ENCODE measurements around the gene ANKRD44. TPM values are rescaled to one million over a fixed set of nuclear protein-coding genes. Genes with fewer than 3 reads are reported as not detected.

ANKRD44 gene
- total RNA-seq, 1 donor from 2014 or later: 11.2 TPM

DNA sequence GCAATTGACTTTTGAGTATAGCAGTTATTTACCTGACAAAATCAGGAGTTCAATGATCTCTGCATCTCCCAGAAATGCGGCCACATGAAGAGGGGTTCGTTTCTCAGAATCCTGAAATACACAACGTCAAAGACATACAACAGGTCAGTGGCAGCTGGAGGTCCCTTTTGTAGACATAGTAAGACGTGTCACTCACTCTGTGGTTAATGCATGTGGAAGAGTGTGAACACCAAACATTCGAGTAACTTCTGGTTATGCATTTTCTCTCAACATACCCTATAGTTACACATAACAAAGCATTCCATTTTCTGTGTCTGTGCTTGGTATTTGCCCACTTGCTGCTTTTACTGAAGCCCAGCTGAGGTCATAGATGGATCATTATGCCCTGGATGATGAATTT lies 163.6 kb downstream of the ANKRD44 start:
- H3K27ac Mint-ChIP-seq (ENCODE audit: unreplicated experiment): no peak overlapping the region
- TF ChIP-seq, protein P1, sequence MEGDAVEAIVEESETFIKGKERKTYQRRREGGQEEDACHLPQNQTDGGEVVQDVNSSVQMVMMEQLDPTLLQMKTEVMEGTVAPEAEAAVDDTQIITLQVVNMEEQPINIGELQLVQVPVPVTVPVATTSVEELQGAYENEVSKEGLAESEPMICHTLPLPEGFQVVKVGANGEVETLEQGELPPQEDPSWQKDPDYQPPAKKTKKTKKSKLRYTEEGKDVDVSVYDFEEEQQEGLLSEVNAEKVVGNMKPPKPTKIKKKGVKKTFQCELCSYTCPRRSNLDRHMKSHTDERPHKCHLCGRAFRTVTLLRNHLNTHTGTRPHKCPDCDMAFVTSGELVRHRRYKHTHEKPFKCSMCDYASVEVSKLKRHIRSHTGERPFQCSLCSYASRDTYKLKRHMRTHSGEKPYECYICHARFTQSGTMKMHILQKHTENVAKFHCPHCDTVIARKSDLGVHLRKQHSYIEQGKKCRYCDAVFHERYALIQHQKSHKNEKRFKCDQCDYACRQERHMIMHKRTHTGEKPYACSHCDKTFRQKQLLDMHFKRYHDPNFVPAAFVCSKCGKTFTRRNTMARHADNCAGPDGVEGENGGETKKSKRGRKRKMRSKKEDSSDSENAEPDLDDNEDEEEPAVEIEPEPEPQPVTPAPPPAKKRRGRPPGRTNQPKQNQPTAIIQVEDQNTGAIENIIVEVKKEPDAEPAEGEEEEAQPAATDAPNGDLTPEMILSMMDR (conservative IDR thresholded peaks at IDR 0.05): no peak
- DNase-seq (ENCODE audit: low read depth, low spot score): no peak
- H3K4me1 Mint-ChIP-seq: peaks cover 21% of the 10 kb centered on the region
- no peak overlapping the region for H3K4me3 Mint-ChIP-seq
- H3K36me3 Mint-ChIP-seq (ENCODE audit: low read depth): no peaks in the 10 kb centered on the region
- H3K27me3 Mint-ChIP-seq (ENCODE audit: low read depth): no peaks in the 10 kb centered on the region
- H3K9me3 Mint-ChIP-seq: peaks cover 7% of the 10 kb centered on the region

DNA sequence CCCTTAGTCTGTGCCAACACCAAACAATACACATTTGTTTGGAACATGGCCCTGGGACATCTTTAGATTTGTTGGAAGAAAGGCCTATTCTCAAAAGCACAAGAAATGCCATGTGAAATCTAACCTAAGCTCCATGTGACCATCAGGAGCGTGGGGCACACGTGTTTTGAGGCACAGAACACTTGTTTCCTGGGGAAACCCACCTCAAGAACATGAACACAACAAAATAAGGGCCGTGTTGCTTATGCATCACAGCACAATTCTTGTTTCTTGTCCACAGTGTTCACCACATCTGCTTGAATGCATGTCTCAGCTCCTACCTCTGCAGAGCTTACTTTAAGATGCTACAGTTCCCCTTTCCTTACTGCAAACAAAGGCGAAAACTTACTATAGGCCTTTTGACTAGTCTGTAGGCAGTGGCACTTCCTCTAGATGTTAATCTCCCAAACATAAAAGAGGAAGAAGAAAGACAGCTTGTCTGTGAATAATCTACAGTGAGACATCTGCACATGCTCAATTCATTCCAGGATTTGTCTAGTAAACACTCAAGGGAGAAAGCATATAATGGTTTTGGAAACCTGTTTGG lies 165.0 kb downstream of the ANKRD44 start:
- peaks cover 27% of the 10 kb centered on the region for H3K4me1 Mint-ChIP-seq
- TF ChIP-seq, protein P1 (conservative IDR thresholded peaks at IDR 0.05): no peak
- no peaks in the 10 kb centered on the region for H3K27me3 Mint-ChIP-seq (ENCODE audit: low read depth)
- peaks cover 7% of the 10 kb centered on the region for H3K9me3 Mint-ChIP-seq
- no peak overlapping the region for H3K4me3 Mint-ChIP-seq
- H3K36me3 Mint-ChIP-seq (ENCODE audit: low read depth): no peaks in the 10 kb centered on the region
- peak overlapping the region; percentile 44 for H3K27ac Mint-ChIP-seq (ENCODE audit: unreplicated experiment)
- DNase-seq (ENCODE audit: low read depth, low spot score): no peak

DNA sequence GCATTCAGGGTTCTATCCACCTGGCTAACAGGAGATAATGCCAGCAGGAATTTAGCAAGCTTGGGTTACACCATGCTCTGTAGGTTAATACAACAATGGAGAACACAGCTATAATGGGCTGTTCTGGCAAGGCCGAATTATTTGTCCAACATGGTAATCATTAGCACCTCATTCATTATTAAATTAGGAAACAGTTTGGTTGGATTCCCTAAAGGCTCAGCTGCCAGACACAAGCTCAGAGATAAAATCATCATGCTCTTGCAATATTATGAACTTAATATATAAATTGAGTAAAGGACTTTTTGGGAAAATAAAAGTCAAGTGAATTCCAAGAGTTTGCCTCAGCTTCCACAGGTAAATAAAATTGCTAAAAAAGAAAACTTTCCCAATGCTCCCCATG lies 166.4 kb downstream of the ANKRD44 start:
- no peak overlapping the region for H3K4me3 Mint-ChIP-seq
- TF ChIP-seq, protein P1 (conservative IDR thresholded peaks at IDR 0.05): no peak
- H3K4me1 Mint-ChIP-seq: peaks cover 27% of the 10 kb centered on the region
- no peaks in the 10 kb centered on the region for H3K27me3 Mint-ChIP-seq (ENCODE audit: low read depth)
- H3K9me3 Mint-ChIP-seq: peaks cover 7% of the 10 kb centered on the region
- H3K27ac Mint-ChIP-seq (ENCODE audit: unreplicated experiment): no peak overlapping the region
- H3K36me3 Mint-ChIP-seq (ENCODE audit: low read depth): no peaks in the 10 kb centered on the region
- no peak for DNase-seq (ENCODE audit: low read depth, low spot score)

DNA sequence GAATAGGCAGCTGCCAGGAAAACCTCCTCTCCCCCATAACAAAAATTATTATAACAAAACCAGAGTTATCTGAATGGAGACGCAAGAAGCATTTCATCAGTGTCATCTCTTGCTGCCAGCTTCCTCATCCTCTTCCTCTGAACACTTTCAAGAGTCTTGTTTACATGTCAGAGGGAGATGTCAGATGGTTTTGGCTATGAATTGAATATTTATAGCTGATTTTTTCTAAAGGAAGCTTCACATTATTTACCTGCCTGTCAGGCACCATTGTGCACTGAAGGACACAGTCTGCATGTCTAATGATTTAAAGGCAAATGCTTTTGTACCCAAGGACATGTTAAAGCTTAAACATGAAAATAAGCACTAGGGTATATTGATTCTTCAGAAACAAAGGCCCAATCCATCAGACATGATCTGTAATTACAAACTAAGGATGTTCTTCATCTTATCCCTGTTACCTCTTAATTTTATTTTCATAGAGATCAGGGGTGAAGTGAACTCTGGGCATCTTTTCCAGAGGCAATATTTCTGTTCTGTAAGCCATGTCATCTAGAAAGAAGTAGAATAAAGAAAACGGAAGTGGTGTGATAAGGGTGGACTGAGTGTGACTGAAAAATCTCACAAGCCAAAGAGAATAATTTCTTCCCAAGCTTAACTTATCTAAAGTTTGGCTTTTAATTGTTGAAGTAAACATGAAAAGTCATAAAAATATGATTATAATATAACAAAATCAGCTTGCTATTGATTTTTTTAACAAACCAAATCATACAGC lies 168.7 kb downstream of the ANKRD44 start:
- H3K4me3 Mint-ChIP-seq: no peak overlapping the region
- peaks cover 27% of the 10 kb centered on the region for H3K4me1 Mint-ChIP-seq
- H3K27me3 Mint-ChIP-seq (ENCODE audit: low read depth): no peaks in the 10 kb centered on the region
- TF ChIP-seq, protein P1 (conservative IDR thresholded peaks at IDR 0.05): no peak
- no peak overlapping the region for H3K27ac Mint-ChIP-seq (ENCODE audit: unreplicated experiment)
- peaks cover 7% of the 10 kb centered on the region for H3K9me3 Mint-ChIP-seq
- no peak for DNase-seq (ENCODE audit: low read depth, low spot score)
- H3K36me3 Mint-ChIP-seq (ENCODE audit: low read depth): no peaks in the 10 kb centered on the region

DNA sequence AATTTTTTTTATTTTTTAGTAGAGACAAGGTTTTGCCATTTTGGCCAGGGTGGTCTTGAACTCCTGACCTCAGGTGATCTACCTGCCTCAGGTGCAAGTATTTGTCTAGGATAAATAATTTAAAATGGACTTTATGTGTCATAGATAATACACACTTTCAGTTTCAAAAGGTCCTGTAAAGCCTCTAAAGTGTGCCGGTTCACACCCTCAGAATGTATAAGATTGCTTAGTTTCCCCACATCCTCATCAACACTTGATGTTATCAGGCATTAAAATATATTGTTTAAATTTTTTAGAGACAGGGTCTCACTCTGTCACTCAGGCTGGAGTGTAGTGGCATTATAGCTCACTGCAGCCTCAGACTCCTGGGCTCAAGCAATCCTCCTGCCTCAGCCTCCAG lies 170.5 kb downstream of the ANKRD44 start:
- H3K27me3 Mint-ChIP-seq (ENCODE audit: low read depth): no peaks in the 10 kb centered on the region
- H3K36me3 Mint-ChIP-seq (ENCODE audit: low read depth): no peaks in the 10 kb centered on the region
- no peak for DNase-seq (ENCODE audit: low read depth, low spot score)
- TF ChIP-seq, protein P1 (conservative IDR thresholded peaks at IDR 0.05): no peak
- H3K27ac Mint-ChIP-seq (ENCODE audit: unreplicated experiment): no peak overlapping the region
- H3K9me3 Mint-ChIP-seq: peaks cover 5% of the 10 kb centered on the region
- H3K4me1 Mint-ChIP-seq: peaks cover 15% of the 10 kb centered on the region
- H3K4me3 Mint-ChIP-seq: no peak overlapping the region

All from neural crest cell (in vitro differentiated cells).